Hepatocyte (in vitro differentiated cells): ENCODE data around the gene AKR7A2. TPM values are rescaled to one million over a fixed set of nuclear protein-coding genes. Genes with fewer than 3 reads are reported as not detected.

Experiments
- DNase-seq: peaks from one replicate; pipeline ENCODE4 v3.0.0-alpha.2; 2016; ENCODE audit warnings: low spot score
- H2AFZ ChIP-seq: fragments of 200-600 bp; sonication (generic); 2 replicates; pipeline ENCODE4 v1.6.0; 2016; ENCODE audit warnings: antibody characterized with exemption, mild to moderate bottlenecking
- H3K27ac ChIP-seq: fragments of 200-600 bp; sonication (generic); 2 replicates; pipeline ENCODE4 v1.5.1; 2016; ENCODE audit warnings: mild to moderate bottlenecking
- H3K27me3 ChIP-seq: fragments of 200-600 bp; sonication (generic); 2 replicates; pipeline ENCODE4 v1.6.1; 2016
- H3K36me3 ChIP-seq: fragments of 200-600 bp; sonication (generic); replicated peaks from 2 replicates; pipeline ENCODE4 v1.5.1; 2016; ENCODE audit warnings: low read depth; ENCODE audit not compliant: insufficient read depth
- H3K4me1 ChIP-seq: fragments of 200-600 bp; sonication (generic); 2 replicates; pipeline ENCODE4 v1.5.1; 2016; ENCODE audit warnings: mild to moderate bottlenecking, moderate library complexity; ENCODE audit not compliant: insufficient read depth
- H3K4me2 ChIP-seq: fragments of 200-600 bp; sonication (generic); 2 replicates; pipeline ENCODE4 v1.6.0; 2016
- H3K4me3 ChIP-seq: fragments of 200-600 bp; sonication (generic); 2 replicates; pipeline ENCODE4 v1.5.1; 2016; ENCODE audit warnings: mild to moderate bottlenecking
- H3K79me2 ChIP-seq: fragments of 200-600 bp; sonication (generic); 2 replicates; pipeline ENCODE4 v1.6.0; 2017; ENCODE audit warnings: mild to moderate bottlenecking
- H3K9me2 ChIP-seq: fragments of 200-600 bp; sonication (generic); replicated peaks from 2 replicates; pipeline ENCODE4 v1.6.0; 2017; ENCODE audit warnings: mild to moderate bottlenecking; ENCODE audit not compliant: insufficient read depth
- H3K9me3 ChIP-seq: fragments of 200-600 bp; sonication (generic); 2 replicates; pipeline ENCODE4 v1.5.1; 2016; ENCODE audit warnings: low read depth, mild to moderate bottlenecking
- H4K20me1 ChIP-seq: fragments of 200-600 bp; sonication (generic); 2 replicates; pipeline ENCODE4 v1.6.0; 2016; ENCODE audit warnings: mild to moderate bottlenecking; ENCODE audit not compliant: insufficient read depth, poor library complexity, severe bottlenecking
- EZH2 ChIP-seq: fragments of 200-600 bp; sonication (generic); IDR thresholded peaks from 2 replicates; pipeline ENCODE4 v1.6.1; 2016; ENCODE audit warnings: antibody characterized with exemption, mild to moderate bottlenecking, borderline replicate concordance
- EZH2phosphoT487 ChIP-seq: fragments of 200-600 bp; sonication (generic); IDR thresholded peaks from one replicate; pipeline ENCODE4 v1.6.1; 2018; ENCODE audit warnings: antibody characterized with exemption, mild to moderate bottlenecking, low read depth, moderate library complexity; ENCODE audit not compliant: unreplicated experiment, severe bottlenecking
- WGBS: methylation state at CpG from one replicate; pipeline ENCODE4 v1.1.6; 2016; ENCODE audit warnings: low lambda C conversion rate; ENCODE audit errors: missing lambda C conversion rate; 5-methylcytosine and 5-hydroxymethylcytosine counted together
- polyA plus RNA-seq: library from polyadenylated mRNA; unstranded; fragments of >200 nt; fragmentation: Nextera tagmentation; extraction: Ambion mirVana; gene quantifications from 2 replicates; pipeline ENCODE4 v1.2.1, GENCODE V29; 2016
- total RNA-seq: library from RNA; depleted of rRNA; stranded (reverse); fragments of >200 nt; gene quantifications from 2 replicates; pipeline ENCODE4 v1.2.3, GENCODE V29; 2014
- TF ChIP-seq, protein P1 (sequence below): fragments of 200-600 bp; sonication (generic); IDR thresholded peaks from 2 replicates; pipeline ENCODE4 v1.5.1; 2016; ENCODE audit warnings: antibody characterized with exemption, mild to moderate bottlenecking; ENCODE audit not compliant: poor library complexity

The AKR7A2 gene
- total and polyA plus RNA-seq, 2 experiments from 2014 or later: 81.5 to 109 TPM

DNA sequence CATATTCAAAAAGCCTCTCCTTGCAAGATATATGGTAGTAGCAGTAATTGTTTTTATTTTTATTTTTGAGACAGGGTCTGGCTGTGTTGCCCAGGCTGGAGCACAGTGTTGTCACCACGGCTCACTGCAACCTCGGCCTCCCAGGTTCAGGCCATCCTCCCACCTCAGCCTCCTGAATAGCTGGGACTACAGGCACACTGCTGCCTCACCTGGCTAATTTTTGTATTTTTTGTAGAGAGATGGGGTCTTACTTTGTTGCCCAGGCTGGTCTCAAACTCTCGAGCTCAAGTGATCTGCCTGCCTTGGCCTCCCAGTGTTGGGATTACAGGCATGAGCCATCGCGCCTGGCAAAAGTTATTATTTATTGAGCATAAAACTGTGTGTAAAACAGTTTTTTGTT, 38.6 kb upstream of the AKR7A2 start:
- no peaks in the 10 kb centered on the region for H4K20me1 ChIP-seq
- no peak overlapping the region for H3K4me3 ChIP-seq
- H3K9me3 ChIP-seq: no peaks in the 10 kb centered on the region
- H3K4me2 ChIP-seq: no peak overlapping the region
- no peaks in the 10 kb centered on the region for H3K9me2 ChIP-seq
- TF ChIP-seq EZH2: no peak
- no peak for TF ChIP-seq EZH2phosphoT487
- TF ChIP-seq, protein P1, sequence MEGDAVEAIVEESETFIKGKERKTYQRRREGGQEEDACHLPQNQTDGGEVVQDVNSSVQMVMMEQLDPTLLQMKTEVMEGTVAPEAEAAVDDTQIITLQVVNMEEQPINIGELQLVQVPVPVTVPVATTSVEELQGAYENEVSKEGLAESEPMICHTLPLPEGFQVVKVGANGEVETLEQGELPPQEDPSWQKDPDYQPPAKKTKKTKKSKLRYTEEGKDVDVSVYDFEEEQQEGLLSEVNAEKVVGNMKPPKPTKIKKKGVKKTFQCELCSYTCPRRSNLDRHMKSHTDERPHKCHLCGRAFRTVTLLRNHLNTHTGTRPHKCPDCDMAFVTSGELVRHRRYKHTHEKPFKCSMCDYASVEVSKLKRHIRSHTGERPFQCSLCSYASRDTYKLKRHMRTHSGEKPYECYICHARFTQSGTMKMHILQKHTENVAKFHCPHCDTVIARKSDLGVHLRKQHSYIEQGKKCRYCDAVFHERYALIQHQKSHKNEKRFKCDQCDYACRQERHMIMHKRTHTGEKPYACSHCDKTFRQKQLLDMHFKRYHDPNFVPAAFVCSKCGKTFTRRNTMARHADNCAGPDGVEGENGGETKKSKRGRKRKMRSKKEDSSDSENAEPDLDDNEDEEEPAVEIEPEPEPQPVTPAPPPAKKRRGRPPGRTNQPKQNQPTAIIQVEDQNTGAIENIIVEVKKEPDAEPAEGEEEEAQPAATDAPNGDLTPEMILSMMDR: no peak
- no peak overlapping the region for H2AFZ ChIP-seq
- DNase-seq: no peak
- no peaks in the 10 kb centered on the region for H3K36me3 ChIP-seq
- no peaks in the 10 kb centered on the region for H3K79me2 ChIP-seq
- H3K27me3 ChIP-seq: no peaks in the 10 kb centered on the region
- H3K4me1 ChIP-seq: no peaks in the 10 kb centered on the region
- no peak overlapping the region for H3K27ac ChIP-seq
- 99% methylated on average over 5 of the region's 5 CpGs for WGBS

DNA sequence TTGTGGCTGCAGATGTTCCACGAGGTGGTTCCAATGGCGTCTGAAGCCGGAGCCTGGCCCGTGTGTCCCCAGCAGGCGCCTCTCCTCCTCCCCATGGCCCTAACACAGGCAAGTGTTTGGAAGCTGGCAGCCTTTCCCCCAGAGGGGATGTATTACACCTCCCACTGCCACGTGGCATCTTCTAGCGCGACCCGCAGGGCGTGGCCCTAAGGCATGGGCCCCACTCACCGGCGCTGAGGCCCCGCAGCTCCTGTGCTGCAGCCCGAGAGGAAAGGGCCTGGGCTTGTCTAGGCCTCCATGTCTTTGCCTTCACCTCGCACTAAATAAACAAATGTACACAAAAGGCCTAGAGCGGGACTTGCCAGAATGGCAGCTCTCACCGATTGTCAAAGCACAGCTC, 38.1 kb upstream of the AKR7A2 start:
- whole genome bisulfite sequencing: 97% methylated on average over 17 of the region's 17 CpGs
- no peaks in the 10 kb centered on the region for H3K9me3 ChIP-seq
- no peaks in the 10 kb centered on the region for H3K79me2 ChIP-seq
- H3K4me1 ChIP-seq: no peaks in the 10 kb centered on the region
- no peak overlapping the region for H2AFZ ChIP-seq
- no peak overlapping the region for H3K27ac ChIP-seq
- no peak for TF ChIP-seq EZH2
- TF ChIP-seq, protein P1: no peak
- TF ChIP-seq EZH2phosphoT487: no peak
- DNase-seq: no peak
- H3K27me3 ChIP-seq: no peaks in the 10 kb centered on the region
- no peaks in the 10 kb centered on the region for H3K9me2 ChIP-seq
- H3K4me2 ChIP-seq: no peak overlapping the region
- no peak overlapping the region for H3K4me3 ChIP-seq
- no peaks in the 10 kb centered on the region for H4K20me1 ChIP-seq
- no peaks in the 10 kb centered on the region for H3K36me3 ChIP-seq

DNA sequence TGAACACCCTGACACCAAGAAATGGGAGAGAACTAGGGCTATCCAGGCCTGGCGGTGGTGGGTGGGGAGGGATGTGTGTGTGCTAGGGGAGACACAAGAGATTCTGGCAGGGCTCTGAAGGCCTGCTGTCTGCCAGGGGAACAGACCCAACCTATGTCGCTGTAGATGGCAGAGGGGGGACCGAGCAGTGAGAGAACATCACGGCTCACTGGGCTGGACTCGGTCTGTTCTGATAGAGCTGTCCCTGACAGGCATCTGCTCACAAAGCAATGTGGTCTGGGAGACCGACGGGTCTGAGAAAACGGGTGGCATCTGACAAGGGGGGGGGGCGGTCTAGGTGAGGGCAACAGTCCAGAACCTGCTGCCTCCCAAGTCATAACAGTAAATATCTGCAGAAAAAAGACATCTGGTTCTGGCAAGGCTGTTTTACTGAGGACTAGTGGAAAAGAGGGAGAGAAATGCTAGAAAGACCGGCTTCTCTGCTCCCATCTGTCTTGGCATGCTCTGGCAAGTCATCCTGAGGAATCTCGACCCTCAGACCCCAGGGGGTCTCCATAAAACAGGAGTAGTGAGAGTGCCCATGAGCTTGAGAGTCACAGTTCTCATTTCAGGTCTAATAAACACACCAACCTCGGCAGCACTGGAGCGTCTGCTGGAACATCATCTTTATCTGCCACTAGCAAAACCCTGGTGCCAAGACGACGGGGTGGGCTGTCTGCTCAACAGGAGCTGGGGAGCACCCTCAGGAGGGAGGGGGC, 36.7 kb upstream of the AKR7A2 start:
- H3K4me2 ChIP-seq: no peak overlapping the region
- H3K4me3 ChIP-seq: no peak overlapping the region
- no peaks in the 10 kb centered on the region for H4K20me1 ChIP-seq
- no peak overlapping the region for H2AFZ ChIP-seq
- 91% methylated on average over 15 of the region's 15 CpGs for WGBS
- TF ChIP-seq EZH2: no peak
- TF ChIP-seq, protein P1: no peak
- TF ChIP-seq EZH2phosphoT487: no peak
- DNase-seq: no peak
- no peaks in the 10 kb centered on the region for H3K36me3 ChIP-seq
- no peaks in the 10 kb centered on the region for H3K4me1 ChIP-seq
- no peaks in the 10 kb centered on the region for H3K27me3 ChIP-seq
- no peak overlapping the region for H3K27ac ChIP-seq
- H3K9me3 ChIP-seq: no peaks in the 10 kb centered on the region
- H3K79me2 ChIP-seq: no peaks in the 10 kb centered on the region
- no peaks in the 10 kb centered on the region for H3K9me2 ChIP-seq
